GM12878 (cell line): ENCODE results near the gene MANBA. TPM values are rescaled to one million over a fixed set of nuclear protein-coding genes. Genes with fewer than 3 reads are reported as not detected.

ENCODE experiments used
- EGR1 ChIP-seq, 2 experiments: IDR thresholded peaks; 1 replicate in 1 of 2; 2 replicates in 1 of 2; pipeline ENCODE4 v1.6.1; 2011 to 2012; ENCODE audit warnings: low read depth in 2 of 2, low read length in 2 of 2, borderline replicate concordance in 1 of 2, mild to moderate bottlenecking in 1 of 2, moderate library complexity in 1 of 2
- EZH2 ChIP-seq: IDR thresholded peaks from 2 replicates; pipeline ENCODE4 v1.6.1; 2012; ENCODE audit warnings: low read depth, mild to moderate bottlenecking, control low read depth, inconsistent platforms, low read length, borderline replicate concordance; ENCODE audit not compliant: control insufficient read depth
- ZNF217 ChIP-seq: fragments of 450-650 bp; IDR thresholded peaks from 2 replicates; pipeline ENCODE4 v1.6.1; 2017; ENCODE audit warnings: antibody characterized with exemption, mild to moderate bottlenecking
- polyA plus RNA-seq, 11 experiments: library from polyadenylated mRNA; depleted of rRNA in 4 of 11; unstranded in 6 of 11; stranded (reverse) in 5 of 11; fragments of >200 nt; fragmentation: Nextera tagmentation in 4 of 11; fragmentation: Illumina TruSeq in 1 of 11; extraction: Ambion mirVana in 4 of 11; extraction: Trizol in 1 of 11; gene quantifications; 1 replicate in 1 of 11; 2 replicates in 10 of 11; pipeline versions ENCODE4 v1.2.1 to v1.2.3, GENCODE V29; 2011 to 2016; ENCODE audit warnings: inconsistent platforms in 2 of 11, missing spikeins in 2 of 11, low read depth in 1 of 11
- total RNA-seq, 4 experiments: library from RNA; depleted of rRNA in 3 of 4; stranded (reverse); fragments of >200 nt in 3 of 4; fragmentation: Illumina TruSeq in 1 of 4; extraction: Trizol in 1 of 4; gene quantifications; 2 replicates each; pipeline versions ENCODE4 v1.2.1 to v1.2.3, GENCODE V29; 2013 to 2021
- TF ChIP-seq, protein P1 (sequence below): fragments of 450-650 bp; IDR thresholded peaks from 2 replicates; pipeline ENCODE4 v1.6.1; 2016; ENCODE audit warnings: mild to moderate bottlenecking
- TF ChIP-seq, protein P2 (sequence below): fragments of 450-650 bp; IDR thresholded peaks from 2 replicates; pipeline ENCODE4 v1.6.1; 2017; ENCODE audit warnings: mild to moderate bottlenecking, moderate library complexity
- TF ChIP-seq, protein P3 (sequence below): fragments of 450-650 bp; IDR thresholded peaks from 2 replicates; pipeline ENCODE4 v1.6.1; 2017; ENCODE audit warnings: mild to moderate bottlenecking, low read depth, inconsistent platforms; ENCODE audit not compliant: poor library complexity, severe bottlenecking

Gene MANBA
- total and polyA plus RNA-seq, 10 of the 15 experiments (the other 5 are each of a cell fraction or from before 2014, with no cell fraction given): 3.8 to 19.0 (median 12.5) TPM

DNA sequence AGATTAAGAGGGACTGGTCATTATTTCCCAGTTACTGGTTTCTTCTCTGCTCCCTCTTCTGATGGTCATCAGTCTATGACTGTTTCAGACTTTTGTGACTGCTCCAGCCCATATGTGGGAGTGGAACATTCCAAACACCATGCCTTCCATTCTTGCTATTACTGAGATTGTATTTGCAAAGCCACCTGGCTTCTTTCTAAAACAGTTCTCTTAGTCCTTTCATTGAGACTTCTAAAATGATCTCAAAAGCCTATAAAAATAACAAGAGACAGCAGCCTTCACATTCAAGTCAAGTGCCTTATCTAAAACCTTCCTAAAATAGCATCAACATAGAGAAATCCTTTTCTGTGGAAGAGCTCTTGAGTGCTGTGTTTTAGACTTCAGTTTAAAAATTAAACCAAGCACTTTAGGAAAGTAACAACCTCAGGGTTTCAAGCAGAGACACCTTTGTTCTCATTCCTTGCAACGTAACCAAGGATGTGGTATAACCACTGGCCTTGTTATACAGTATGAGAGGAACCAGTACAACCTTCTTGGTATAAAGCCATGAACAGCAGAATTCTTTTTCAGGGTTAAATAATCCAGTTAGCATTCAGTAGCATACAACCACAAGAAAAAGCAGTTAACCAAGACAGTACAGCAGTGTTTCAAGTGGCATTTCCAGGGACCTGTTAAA lies 162.5 kb downstream of the MANBA start (continued):
- TF ChIP-seq, protein P1, sequence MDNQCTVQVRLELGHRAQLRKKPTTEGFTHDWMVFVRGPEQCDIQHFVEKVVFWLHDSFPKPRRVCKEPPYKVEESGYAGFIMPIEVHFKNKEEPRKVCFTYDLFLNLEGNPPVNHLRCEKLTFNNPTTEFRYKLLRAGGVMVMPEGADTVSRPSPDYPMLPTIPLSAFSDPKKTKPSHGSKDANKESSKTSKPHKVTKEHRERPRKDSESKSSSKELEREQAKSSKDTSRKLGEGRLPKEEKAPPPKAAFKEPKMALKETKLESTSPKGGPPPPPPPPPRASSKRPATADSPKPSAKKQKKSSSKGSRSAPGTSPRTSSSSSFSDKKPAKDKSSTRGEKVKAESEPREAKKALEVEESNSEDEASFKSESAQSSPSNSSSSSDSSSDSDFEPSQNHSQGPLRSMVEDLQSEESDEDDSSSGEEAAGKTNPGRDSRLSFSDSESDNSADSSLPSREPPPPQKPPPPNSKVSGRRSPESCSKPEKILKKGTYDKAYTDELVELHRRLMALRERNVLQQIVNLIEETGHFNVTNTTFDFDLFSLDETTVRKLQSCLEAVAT: no peak
- TF ChIP-seq EGR1 (IDR thresholded peaks at IDR 0.05; ENCODE audit: borderline replicate concordance in 1 of 2, low read depth in 2 of 2, low read length in 2 of 2) (no peak), EZH2 (no peak), ZNF217 (no peak)
- TF ChIP-seq, protein P2, sequence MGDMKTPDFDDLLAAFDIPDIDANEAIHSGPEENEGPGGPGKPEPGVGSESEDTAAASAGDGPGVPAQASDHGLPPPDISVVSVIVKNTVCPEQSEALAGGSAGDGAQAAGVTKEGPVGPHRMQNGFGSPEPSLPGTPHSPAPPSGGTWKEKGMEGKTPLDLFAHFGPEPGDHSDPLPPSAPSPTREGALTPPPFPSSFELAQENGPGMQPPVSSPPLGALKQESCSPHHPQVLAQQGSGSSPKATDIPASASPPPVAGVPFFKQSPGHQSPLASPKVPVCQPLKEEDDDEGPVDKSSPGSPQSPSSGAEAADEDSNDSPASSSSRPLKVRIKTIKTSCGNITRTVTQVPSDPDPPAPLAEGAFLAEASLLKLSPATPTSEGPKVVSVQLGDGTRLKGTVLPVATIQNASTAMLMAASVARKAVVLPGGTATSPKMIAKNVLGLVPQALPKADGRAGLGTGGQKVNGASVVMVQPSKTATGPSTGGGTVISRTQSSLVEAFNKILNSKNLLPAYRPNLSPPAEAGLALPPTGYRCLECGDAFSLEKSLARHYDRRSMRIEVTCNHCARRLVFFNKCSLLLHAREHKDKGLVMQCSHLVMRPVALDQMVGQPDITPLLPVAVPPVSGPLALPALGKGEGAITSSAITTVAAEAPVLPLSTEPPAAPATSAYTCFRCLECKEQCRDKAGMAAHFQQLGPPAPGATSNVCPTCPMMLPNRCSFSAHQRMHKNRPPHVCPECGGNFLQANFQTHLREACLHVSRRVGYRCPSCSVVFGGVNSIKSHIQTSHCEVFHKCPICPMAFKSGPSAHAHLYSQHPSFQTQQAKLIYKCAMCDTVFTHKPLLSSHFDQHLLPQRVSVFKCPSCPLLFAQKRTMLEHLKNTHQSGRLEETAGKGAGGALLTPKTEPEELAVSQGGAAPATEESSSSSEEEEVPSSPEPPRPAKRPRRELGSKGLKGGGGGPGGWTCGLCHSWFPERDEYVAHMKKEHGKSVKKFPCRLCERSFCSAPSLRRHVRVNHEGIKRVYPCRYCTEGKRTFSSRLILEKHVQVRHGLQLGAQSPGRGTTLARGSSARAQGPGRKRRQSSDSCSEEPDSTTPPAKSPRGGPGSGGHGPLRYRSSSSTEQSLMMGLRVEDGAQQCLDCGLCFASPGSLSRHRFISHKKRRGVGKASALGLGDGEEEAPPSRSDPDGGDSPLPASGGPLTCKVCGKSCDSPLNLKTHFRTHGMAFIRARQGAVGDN: 0 out of 2 replicates have a peak, but pooled peaks have one; percentile 39
- TF ChIP-seq, protein P3, sequence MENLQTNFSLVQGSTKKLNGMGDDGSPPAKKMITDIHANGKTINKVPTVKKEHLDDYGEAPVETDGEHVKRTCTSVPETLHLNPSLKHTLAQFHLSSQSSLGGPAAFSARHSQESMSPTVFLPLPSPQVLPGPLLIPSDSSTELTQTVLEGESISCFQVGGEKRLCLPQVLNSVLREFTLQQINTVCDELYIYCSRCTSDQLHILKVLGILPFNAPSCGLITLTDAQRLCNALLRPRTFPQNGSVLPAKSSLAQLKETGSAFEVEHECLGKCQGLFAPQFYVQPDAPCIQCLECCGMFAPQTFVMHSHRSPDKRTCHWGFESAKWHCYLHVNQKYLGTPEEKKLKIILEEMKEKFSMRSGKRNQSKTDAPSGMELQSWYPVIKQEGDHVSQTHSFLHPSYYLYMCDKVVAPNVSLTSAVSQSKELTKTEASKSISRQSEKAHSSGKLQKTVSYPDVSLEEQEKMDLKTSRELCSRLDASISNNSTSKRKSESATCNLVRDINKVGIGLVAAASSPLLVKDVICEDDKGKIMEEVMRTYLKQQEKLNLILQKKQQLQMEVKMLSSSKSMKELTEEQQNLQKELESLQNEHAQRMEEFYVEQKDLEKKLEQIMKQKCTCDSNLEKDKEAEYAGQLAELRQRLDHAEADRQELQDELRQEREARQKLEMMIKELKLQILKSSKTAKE: no peak
